LHCN-M2 (cell line): ENCODE measurements around the gene GRAP. TPM values are rescaled to one million over a fixed set of nuclear protein-coding genes. Genes with fewer than 3 reads are reported as not detected.

ENCODE experiments used
- DNase-seq: peaks from one replicate; pipeline ENCODE4 v3.0.0-alpha.2; 2012; ENCODE audit warnings: low read depth
- total RNA-seq: library from RNA; depleted of rRNA; stranded (reverse); fragments of >200 nt; gene quantifications from 2 replicates; pipeline ENCODE4 v1.2.3, GENCODE V29; 2014

GRAP gene
- total RNA-seq, 1 experiment from 2014 or later, result not detected

- DNase-seq, result no peak
These were observed 27.5 kb downstream of the GRAP start for GRCh38 chr17:19019041-19019941.

DNA sequence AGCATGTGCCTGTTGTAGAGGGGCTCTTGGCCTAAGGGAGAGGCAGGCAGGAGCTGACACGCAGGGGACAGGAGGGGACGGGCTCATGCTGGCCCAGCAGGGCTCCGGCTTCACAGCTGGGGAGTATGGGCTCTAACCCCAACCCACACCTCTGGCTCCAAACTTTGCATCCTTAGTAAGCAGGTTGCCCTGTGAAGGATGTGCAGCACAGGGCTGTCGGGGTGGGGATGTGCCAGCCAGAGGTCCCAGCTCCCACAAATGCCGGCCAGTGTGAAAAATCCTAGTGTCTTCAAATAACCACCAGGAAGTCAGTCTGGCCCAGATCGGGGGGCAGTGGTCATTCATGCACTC lies 28.2 kb downstream of the GRAP start:
- no peak for DNase-seq

DNA sequence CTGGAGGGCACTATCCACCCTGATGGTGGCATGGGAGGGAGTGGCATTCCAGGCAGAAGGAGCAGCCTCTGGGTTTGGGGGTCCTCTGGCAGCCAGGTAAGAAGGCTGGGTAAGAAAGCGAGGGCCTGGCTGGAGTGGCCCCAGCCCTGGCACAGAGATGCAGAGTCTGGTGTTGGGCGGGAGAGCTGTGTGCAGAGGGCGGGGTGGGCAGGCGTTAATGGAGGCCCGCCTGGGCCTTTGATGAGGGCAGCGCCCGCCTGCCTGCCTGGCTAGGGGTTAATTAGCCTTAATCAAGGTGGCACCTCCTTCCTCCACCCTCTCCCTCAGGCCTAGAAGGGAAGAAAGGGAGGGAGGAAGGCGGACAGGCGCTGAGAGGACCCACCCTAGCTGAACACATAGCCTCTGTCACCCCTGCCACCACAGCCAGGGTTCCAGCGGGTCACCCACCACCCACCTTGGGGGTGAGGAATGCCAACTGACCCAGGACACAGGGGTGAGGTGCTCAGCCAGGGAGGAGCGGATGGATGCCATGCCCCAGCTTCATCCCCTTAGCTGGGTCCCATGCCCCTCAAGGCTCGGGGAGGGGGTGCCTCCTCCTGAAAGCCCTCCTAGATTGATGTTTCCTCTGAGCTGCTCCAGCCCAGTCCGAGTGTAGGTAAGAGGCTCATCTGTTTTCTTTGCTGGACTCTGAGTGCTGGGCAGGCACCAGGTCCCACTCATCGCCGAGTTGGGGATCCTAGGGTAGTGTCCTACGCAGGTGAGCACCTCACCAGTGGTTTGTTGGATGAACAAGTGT lies 28.8 kb downstream of the GRAP start:
- no peak for DNase-seq

DNA sequence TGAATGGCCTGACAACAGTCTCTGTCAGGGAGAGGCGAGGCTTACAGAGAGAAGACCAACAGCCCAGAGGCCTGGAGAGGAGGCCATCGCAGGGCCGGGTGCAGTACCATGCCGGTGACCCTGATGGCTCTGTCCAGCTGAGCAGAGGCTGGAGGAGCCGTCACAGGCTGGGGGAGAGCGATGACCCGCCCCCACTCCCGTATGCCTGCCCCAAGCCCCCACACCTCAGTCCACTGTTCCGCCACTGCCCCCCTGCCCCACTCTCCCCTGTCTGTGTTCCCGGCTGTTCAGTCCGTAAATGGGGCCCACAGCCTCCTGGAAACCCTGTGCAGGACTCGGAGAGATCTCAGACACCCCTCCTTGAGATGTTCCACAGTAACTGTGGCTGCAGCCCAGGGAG lies 29.4 kb downstream of the GRAP start:
- DNase-seq, result no peak

DNA sequence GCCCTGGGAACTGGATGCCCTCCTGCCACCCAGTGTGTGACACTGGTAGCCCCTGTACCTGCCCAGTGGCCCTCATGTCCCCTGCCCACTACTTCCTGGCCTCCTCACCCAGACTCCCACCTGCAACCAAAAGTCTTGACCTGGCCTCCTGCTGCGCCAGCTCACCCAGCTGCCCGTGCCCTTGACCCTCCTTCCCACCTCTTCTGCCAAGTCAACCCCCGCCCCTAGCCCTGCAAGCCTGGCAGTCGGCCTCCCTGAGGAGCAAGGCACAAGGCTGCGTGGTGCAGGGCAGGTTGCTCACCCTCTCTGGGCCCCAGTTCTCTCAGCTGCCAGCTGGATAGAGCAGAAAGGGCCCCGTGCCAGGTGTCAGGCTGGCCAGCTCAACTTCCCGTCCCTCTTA lies 29.9 kb downstream of the GRAP start:
- DNase-seq, result no peak

DNA sequence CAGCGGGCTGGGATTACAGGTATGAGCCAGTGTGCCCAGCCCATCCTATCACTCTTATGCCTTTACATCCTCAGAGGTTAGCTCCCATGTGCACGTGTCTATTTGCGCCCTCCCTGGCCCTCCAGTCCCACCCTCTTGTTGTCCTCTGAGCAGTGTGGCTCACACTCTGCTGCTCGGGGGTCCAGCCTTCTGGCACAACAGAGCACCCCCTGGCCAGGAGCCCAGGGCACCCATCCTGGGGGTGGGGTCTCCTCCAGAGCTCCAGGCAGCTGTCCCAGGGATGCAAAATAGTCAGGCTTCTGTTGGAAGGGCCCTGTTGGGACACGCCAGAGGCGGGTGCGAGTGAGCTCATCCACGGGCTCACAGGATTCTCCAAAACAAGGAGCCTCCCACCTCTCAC lies 30.5 kb downstream of the GRAP start:
- DNase-seq, result no peak

GRCh38 chr17:19015428-19015827 lies 31.3 kb downstream of the GRAP start:
- DNase-seq, result no peak

DNA sequence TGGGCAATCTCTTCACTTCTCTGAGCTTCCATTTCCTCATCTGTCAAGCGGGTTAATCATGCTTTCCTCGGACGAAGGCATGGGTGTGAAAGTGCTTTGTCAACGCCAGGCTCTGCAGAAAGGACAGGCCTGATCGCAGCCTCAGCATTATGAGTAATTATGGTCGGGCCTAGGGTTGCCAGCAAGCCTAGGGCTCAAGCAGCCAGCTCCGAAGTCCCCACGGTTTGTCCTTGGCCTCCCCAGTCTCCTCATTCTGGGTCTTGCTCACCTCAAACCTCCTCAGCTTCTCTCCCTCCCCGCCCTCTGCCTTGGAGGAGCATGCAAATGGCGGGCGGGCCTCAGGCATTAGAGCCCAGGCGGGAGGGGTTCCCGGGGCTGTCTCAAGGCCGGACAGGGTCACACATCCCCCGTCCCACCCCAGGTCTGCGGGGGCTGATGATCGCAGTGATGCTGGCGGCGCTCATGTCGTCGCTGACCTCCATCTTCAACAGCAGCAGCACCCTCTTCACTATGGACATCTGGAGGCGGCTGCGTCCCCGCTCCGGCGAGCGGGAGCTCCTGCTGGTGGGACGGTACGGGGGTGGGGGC lies 32.0 kb downstream of the GRAP start:
- no peak for DNase-seq

- DNase-seq, result no peak
These were observed 32.7 kb downstream of the GRAP start for GRCh38 chr17:19013806-19014627.

- DNase-seq, result no peak
These were observed 33.5 kb downstream of the GRAP start for GRCh38 chr17:19013226-19013625.

DNA sequence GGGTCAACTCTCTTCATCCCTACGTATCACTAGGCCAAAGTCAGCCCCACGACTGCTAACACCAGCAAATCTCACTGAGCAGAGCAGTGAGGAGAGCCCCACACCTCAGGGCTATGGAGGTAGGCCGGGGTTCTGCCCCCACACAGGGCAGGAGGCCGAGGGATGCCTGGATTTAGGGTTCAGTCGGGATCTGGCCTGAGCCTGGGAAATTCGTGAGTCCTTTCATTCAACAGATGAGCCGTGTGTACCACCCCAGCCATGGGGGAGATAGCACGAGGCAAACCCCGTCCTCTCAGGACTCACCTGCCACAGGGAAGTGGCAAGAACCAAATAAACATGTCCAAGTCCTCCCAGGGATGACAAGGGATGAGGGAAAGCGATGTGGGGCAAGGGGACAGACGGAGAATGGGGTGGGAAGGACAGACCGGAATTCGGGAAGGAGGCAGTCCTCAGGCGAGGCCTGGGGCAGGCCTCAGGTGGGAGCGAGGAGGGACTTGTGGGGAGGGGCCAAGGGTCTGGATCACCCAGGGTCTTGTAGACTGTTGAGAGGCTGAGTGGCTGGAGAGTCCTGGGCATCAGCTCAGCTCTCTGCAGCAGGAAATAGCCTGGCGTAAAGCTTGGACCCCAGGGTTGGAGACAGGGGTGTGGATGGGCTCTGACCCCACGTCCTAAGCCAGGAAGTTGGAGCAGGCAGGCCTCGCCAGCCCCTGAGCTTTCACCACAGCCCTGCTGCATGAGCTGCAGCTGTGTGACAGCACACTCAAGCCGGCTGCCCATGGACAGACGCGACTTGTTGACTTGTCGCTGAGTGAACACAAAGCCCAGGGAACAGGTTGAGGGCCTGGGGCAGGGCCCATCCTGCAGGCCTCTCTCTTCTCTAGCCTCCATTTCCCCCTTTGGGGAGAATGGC lies 34.3 kb downstream of the GRAP start:
- DNase-seq, result no peak

GRCh38 chr17:19011581-19011980 lies 35.2 kb downstream of the GRAP start:
- no peak for DNase-seq

DNA sequence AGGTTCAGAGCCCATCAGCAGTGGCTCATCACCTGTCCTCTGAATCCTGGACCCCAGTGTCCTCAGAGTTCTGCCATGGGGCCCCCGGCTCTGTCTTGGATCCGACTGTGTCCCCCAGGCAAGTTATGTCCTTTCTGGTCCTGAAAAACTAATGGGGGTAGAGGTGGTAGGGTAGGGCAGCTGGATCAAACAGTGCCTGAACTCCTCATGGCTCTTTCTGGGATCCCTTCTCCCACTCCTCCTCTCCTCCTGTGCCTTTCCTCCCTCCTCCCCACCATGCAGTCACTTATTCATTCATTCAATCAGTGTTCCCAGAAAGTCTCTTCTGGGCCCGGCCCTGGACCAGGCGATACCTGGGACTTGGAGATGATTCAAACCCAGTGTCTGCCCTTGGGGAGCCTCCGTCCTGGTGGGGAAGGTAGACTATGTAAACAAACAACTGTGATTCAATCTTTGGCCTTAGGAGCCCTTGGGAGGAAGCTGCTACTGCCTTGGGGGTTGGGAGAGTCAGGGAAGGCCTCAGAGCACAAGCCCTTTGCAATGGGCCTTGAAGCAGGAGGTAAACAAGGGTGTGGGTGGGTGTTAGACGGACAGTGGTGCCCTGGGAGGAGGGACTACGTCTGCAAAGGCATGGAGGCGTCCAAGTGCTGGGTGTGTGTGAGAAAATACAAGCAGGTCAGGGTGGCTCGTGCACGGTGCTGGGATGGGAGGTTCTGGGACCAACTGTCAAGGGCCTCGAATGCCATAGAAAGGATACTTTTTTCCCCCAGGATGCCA lies 35.8 kb downstream of the GRAP start:
- DNase-seq, result no peak

DNA sequence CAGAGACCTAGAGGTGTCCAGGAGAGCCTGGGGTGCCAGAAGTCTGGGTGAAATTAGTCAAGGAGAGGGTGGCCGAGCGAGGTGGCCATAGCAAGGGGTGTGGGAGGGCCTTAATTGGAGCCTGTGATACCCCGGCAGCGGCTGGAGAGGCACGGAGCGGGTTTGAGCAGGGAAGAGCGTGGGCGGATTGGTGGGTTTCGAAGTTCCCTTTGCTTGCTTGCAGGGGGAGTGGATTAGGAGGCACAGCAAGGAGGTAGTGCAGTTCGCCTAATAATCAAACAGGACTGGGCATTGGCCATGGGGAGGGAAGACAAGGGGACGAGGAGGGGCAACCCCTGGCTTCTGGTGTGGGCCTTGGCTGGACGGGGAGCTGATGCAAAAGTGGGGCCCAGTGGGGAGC lies 36.8 kb downstream of the GRAP start:
- DNase-seq, result no peak

GRCh38 chr17:19006698-19007097 lies 40.1 kb downstream of the GRAP start:
- no peak for DNase-seq

DNA sequence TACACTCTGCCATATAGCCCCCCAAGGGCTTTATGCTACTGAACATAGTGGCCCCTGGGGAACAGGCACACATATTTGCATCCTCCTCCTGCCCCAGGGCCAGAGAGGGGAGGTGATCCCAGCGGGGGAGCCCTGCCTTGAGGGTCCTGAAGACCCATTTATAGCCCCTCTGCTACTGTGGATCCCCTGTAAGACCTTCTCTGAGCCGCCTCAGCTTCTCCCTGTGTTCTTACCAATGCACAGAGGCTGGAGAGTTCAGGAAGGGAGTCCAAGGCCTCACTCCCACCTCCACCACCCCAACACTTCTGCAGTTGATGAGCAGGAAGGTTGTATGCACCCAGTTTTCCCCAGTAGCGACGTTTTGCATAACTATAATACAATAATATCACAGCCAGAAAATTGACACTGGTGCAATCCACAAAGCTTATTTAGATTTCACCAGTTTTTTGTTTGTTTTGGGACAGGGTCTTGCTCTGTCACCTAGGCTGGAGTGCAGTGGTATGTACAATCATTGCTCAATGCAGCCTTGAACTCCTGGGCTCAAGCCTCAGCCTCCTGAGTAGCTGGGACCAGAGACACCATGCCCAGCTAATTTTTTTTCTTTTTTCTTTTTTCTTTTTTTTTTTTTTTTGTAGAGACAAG lies 40.8 kb downstream of the GRAP start:
- DNase-seq, result no peak

DNA sequence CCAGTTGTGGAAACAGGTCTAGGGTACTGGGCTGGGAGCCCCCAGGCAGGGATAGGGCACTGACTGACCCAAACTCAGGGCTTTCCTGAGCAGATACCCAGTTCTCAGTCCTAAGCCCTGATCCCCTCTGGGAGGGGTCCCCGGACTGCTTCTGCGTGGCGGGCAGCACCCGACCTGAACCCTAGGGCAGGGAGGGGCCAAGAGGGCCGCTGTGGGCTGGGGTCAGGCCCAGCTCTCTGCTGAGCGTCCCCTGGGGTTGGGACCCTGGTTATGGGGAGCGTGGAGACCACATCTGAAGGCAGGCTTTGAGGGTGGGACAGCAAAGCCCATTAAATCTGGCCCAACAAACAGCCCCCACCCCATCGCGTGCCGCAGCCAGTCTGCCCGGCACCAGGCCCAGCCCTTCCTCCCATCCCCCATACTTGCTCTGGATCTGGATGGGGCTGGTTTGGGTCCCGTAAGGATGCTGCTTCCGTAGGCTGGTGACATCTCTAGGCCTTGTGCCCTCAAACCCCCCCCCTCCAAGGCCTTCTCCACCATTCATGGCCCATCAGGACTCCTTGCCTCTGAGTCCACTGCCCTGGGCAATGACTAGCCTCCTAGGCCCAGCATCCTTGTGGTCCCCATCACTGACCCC lies 41.5 kb downstream of the GRAP start:
- DNase-seq, result no peak

GRCh38 chr17:19004421-19005136 lies 42.2 kb downstream of the GRAP start, which contains the start of gene FAM83G:
Gene FAM83G, minus strand, starts transcription at chr17:19004764. Its CDS starts 723 bp downstream, at chr17:19004041.
- DNase-seq, result peak; percentile 47
